ENCODE measurements around the gene SELENOP. TPM values are rescaled to one million over a fixed set of nuclear protein-coding genes. Genes with fewer than 3 reads are reported as not detected.

SELENOP gene
- total and polyA plus RNA-seq, 2 of the 13 experiments (the other 11 are each of a cell fraction or from before 2014, with no cell fraction given): 1,895 to 2,083 TPM

GRCh38 chr5:42822548-42822947 is 10.9 kb upstream of the SELENOP start:
- Histone ChIP-seq H3K36me3 (replicated peaks in 1 of 2; ENCODE audit: control insufficient read depth in 1 of 2, insufficient read depth in 2 of 2, low read length in 2 of 2) (no peaks in the 10 kb centered on the region; a peak in 1 of 5 replicates), H3K4me2 (ENCODE audit: low read depth, low read length) (peak overlapping the region; percentile 84), H3K79me2 (ENCODE audit: insufficient read depth, low read length) (peaks cover 93% of the 10 kb centered on the region), H3K4me1 (ENCODE audit: insufficient read depth, low read length) (peaks cover 98% of the 10 kb centered on the region), H4K20me1 (ENCODE audit: insufficient read depth, low read length) (no peaks in the 10 kb centered on the region), H3K4me3 (replicated peaks in 1 of 3; ENCODE audit: insufficient read depth in 1 of 3, low read depth in 2 of 3, low read length in 3 of 3) (peak overlapping the region; percentile 51 to 63 (median 56)), H3K9me3 (ENCODE audit: low read length) (no peaks in the 10 kb centered on the region), H3K27ac (ENCODE audit: extremely low read length, insufficient read depth, low read length) (peak overlapping the region; percentile 80), H2AFZ (ENCODE audit: low read length) (no peak overlapping the region), H3K9ac (ENCODE audit: insufficient read depth, low read depth, low read length) (peak overlapping the region; percentile 70), H3K27me3 (ENCODE audit: control insufficient read depth in 1 of 2, insufficient read depth in 2 of 2, low read length in 2 of 2) (no peaks in the 10 kb centered on the region)
- no peak for FAIRE-seq
- POLR2A ChIA-PET: interaction anchor here (1.7 to 6.1 kb wide), 2 partner anchors 9 to 12 kb away, joined by 6 to 93 read pairs; partner anchors contain the start of gene SELENOP
- ATAC-seq: no peak
- TF ChIP-seq MLLT10 (CRISPR knock-in tag; IDR thresholded peaks at IDR 0.05) (no peak), ZNF317 (CRISPR knock-in tag; IDR thresholded peaks at IDR 0.05) (peak; percentile 92), BRD4 (CRISPR knock-in tag; IDR thresholded peaks at IDR 0.05) (no peak), SAP130 (CRISPR knock-in tag; IDR thresholded peaks at IDR 0.05; ENCODE audit: low read depth) (0 out of 2 replicates have a peak, but pooled peaks have one; percentile 20), KLF11 (CRISPR knock-in tag; IDR thresholded peaks at IDR 0.05) (no peak), FOXA3 (CRISPR knock-in tag; IDR thresholded peaks at IDR 0.05) (peak; percentile 32; the same call in 1 of the 2 replicates), ZFX (CRISPR knock-in tag; IDR thresholded peaks at IDR 0.05; ENCODE audit: low read depth) (0 out of 2 replicates have a peak, but pooled peaks have one; percentile 25), ZNF550 (CRISPR knock-in tag; IDR thresholded peaks at IDR 0.05; ENCODE audit: borderline replicate concordance) (no peak), ZNF329 (CRISPR knock-in tag; IDR thresholded peaks at IDR 0.05; ENCODE audit: low read depth) (no peak), ZNF12 (CRISPR knock-in tag; IDR thresholded peaks at IDR 0.05) (0 out of 2 replicates have a peak, but pooled peaks have one; percentile 16), ZBTB46 (CRISPR knock-in tag; IDR thresholded peaks at IDR 0.05; ENCODE audit: borderline replicate concordance) (no peak), ZNF773 (CRISPR knock-in tag; IDR thresholded peaks at IDR 0.05; ENCODE audit: borderline replicate concordance) (no peak), NAIF1 (CRISPR knock-in tag; IDR thresholded peaks at IDR 0.05; ENCODE audit: borderline replicate concordance) (no peak), HOXA5 (CRISPR knock-in tag; IDR thresholded peaks at IDR 0.05) (no peak), GABPA (IDR thresholded peaks at IDR 0.05; ENCODE audit: low read depth, low read length) (no peak), GABPA (CRISPR knock-in tag; IDR thresholded peaks at IDR 0.05; ENCODE audit: low read depth) (no peak), BRCA1 (CRISPR knock-in tag; IDR thresholded peaks at IDR 0.05) (no peak), REXO4 (CRISPR knock-in tag; IDR thresholded peaks at IDR 0.05; ENCODE audit: borderline replicate concordance) (no peak)
- in situ Hi-C loops (cut with HindIII; ENCODE audit: extremely low pct_ligation_motif_present, low pct_unique_long_range_greater_than_20kb): loop anchor here (5.0 to 25.0 kb wide), 2 partner anchors 55 to 190 kb away; no protein-coding TSS in a partner anchor
- intact Hi-C loops (cut with micrococcal nuclease; ENCODE audit: unreplicated experiment): no loop called here
- no TSS peak for BruUV-seq (replicated peaks)
- DNase-seq (ENCODE audit: low spot score): no peak
- CTCF ChIA-PET (ENCODE audit: low intra/inter-chr PET ratio, low total read pairs): no interaction called here
- 66% methylated on average over 2 of the region's 2 CpGs for WGBS (ENCODE audit: low lambda C conversion rate)
